ENCODE results near the gene LRP5.

LRP5 gene

GRCh38 chr11:68409748-68410344, 97.5 kb downstream of the LRP5 start:
- Histone ChIP-seq H3K36me3 (peaks cover 75 to 95% (median 80%) of the 10 kb centered on the region in 3 donors), H3K4me1 (no peaks in the 10 kb centered on the region), H3K27me3 (no peaks in the 10 kb centered on the region), H3K27ac (no peak overlapping the region), H3K9me3 (no peaks in the 10 kb centered on the region), H3K4me3 (no peak overlapping the region)
- TF ChIP-seq, protein P1, sequence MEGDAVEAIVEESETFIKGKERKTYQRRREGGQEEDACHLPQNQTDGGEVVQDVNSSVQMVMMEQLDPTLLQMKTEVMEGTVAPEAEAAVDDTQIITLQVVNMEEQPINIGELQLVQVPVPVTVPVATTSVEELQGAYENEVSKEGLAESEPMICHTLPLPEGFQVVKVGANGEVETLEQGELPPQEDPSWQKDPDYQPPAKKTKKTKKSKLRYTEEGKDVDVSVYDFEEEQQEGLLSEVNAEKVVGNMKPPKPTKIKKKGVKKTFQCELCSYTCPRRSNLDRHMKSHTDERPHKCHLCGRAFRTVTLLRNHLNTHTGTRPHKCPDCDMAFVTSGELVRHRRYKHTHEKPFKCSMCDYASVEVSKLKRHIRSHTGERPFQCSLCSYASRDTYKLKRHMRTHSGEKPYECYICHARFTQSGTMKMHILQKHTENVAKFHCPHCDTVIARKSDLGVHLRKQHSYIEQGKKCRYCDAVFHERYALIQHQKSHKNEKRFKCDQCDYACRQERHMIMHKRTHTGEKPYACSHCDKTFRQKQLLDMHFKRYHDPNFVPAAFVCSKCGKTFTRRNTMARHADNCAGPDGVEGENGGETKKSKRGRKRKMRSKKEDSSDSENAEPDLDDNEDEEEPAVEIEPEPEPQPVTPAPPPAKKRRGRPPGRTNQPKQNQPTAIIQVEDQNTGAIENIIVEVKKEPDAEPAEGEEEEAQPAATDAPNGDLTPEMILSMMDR (IDR thresholded peaks at IDR 0.05): no peak
- intact Hi-C loops (cut with DNase I; ENCODE audit: low total_unique reads): no loop called here
- no peak for DNase-seq

DNA sequence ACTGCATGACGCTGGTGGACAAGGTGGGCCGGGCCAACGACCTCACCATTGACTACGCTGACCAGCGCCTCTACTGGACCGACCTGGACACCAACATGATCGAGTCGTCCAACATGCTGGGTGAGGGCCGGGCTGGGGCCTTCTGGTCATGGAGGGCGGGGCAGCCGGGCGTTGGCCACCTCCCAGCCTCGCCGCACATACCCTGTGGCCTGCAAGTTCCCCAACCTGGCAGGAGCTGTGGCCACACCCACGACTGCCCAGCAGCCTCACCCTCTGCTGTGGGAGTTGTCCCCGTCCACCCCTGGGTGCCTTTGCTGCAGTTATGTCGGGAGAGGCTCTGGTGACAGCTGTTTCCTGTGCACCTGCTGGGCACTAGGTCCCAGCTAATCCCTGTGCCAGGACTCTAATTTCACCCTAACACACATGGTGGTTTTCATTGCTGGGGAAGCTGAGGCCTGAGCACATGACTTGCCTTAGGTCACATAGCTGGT, 99.2 kb downstream of the LRP5 start:
- H3K9me3 ChIP-seq: no peaks in the 10 kb centered on the region
- peaks cover 83 to 90% (median 85%) of the 10 kb centered on the region in 3 donors for H3K36me3 ChIP-seq
- TF ChIP-seq, protein P1 (IDR thresholded peaks at IDR 0.05): no peak
- H3K4me1 ChIP-seq: no peaks in the 10 kb centered on the region
- H3K4me3 ChIP-seq: no peak overlapping the region
- DNase-seq: no peak
- intact Hi-C loops (cut with DNase I; ENCODE audit: low total_unique reads): no loop called here
- H3K27ac ChIP-seq: no peak overlapping the region
- no peaks in the 10 kb centered on the region for H3K27me3 ChIP-seq

DNA sequence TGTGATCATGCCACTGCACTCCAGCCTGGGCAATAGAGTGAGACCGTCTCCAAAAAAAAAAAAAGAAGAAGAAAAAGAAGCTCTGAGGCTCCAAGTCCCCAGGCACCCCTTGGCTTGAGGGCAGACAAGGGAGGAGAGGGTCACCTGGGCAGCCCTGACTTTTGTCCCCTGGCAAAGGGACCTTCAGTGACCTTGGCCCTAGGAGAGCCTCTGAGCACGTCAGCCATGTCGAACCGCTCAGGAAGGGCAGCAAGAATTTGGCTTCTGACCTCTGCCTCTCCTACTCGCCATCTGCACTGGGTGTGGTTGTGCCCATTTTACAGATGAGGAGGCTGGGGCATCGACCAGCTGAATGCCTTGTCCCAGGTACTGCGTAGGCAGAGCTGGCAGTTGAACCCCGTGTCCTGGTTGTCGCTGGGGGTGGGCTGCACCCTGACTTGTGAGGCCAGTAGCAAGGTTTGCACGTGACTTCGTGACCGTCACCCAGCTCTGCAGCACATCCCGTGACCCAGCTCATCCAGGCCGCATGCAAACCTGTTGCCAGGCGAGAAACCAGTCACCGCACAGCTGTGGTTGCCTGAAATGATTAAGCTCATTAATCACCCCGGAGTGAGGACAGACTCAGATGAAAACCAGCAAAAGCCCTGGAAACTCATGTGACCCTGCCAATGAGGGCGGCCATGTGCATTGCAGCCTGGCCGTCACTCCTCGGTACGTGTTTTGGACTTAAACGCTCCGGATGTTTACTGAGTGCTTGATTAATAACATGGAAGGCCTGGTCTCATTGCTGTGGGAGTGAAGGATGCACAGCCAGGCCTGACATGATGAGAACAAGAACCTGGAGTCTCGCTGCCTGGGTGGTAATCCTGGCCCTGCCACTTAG, 100.4 kb downstream of the LRP5 start:
- TF ChIP-seq, protein P1 (IDR thresholded peaks at IDR 0.05): no peak
- intact Hi-C loops (cut with DNase I; ENCODE audit: low total_unique reads): no loop called here
- DNase-seq: no peak
- no peaks in the 10 kb centered on the region for H3K4me1 ChIP-seq
- H3K27me3 ChIP-seq: no peaks in the 10 kb centered on the region
- H3K36me3 ChIP-seq: peaks cover 79 to 90% (median 83%) of the 10 kb centered on the region in 3 donors
- H3K4me3 ChIP-seq: no peak overlapping the region
- no peak overlapping the region for H3K27ac ChIP-seq
- H3K9me3 ChIP-seq: no peaks in the 10 kb centered on the region

GRCh38 chr11:68413591-68413999, 101.2 kb downstream of the LRP5 start:
- DNase-seq: no peak
- no peaks in the 10 kb centered on the region for H3K4me1 ChIP-seq
- no peak overlapping the region for H3K27ac ChIP-seq
- intact Hi-C loops (cut with DNase I; ENCODE audit: low total_unique reads): no loop called here
- peaks cover 77 to 90% (median 84%) of the 10 kb centered on the region in 3 donors for H3K36me3 ChIP-seq
- no peaks in the 10 kb centered on the region for H3K27me3 ChIP-seq
- no peaks in the 10 kb centered on the region for H3K9me3 ChIP-seq
- no peak overlapping the region for H3K4me3 ChIP-seq
- TF ChIP-seq, protein P1 (IDR thresholded peaks at IDR 0.05): no peak

- TF ChIP-seq, protein P1 (IDR thresholded peaks at IDR 0.05): no peak
- H3K36me3 ChIP-seq: peaks cover 70 to 95% (median 87%) of the 10 kb centered on the region in 3 donors
Measured at GRCh38 chr11:68414496-68415221, 102.3 kb downstream of the LRP5 start.

More at GRCh38 chr11:68414496-68415221, 102.3 kb downstream of the LRP5 start:
- Histone ChIP-seq H3K9me3 (no peaks in the 10 kb centered on the region), H3K27ac (no peak overlapping the region), H3K27me3 (no peaks in the 10 kb centered on the region), H3K4me3 (no peak overlapping the region), H3K4me1 (no peaks in the 10 kb centered on the region)
- intact Hi-C loops (cut with DNase I; ENCODE audit: low total_unique reads): no loop called here
- no peak for DNase-seq

Measured in tibial artery (tissue), 4 donors.